HepG2 (cell line): ENCODE data around the gene TMEM184B. TPM values are rescaled to one million over a fixed set of nuclear protein-coding genes. Genes with fewer than 3 reads are reported as not detected.

Experiments
- AHDC1 ChIP-seq: sonication (generic); formaldehyde crosslinking; IDR thresholded peaks from 2 replicates; pipeline ENCODE4 v1.5.1; 2020; ENCODE audit warnings: mild to moderate bottlenecking, missing genetic modification reagents, borderline replicate concordance
- ASH2L ChIP-seq: fragments of 300-600, 200-600 bp; sonication (generic); IDR thresholded peaks from 2 replicates; pipeline ENCODE4 v1.7.0; 2017; ENCODE audit warnings: low read depth, mild to moderate bottlenecking, moderate library complexity, mixed read lengths, low read length; ENCODE audit not compliant: insufficient read length
- GFI1 ChIP-seq: sonication (generic); formaldehyde crosslinking; IDR thresholded peaks from 2 replicates; pipeline ENCODE4 v1.5.0; 2020; ENCODE audit warnings: missing genetic modification reagents, mild to moderate bottlenecking, borderline replicate concordance
- NFRKB ChIP-seq: fragments of 450-650 bp; IDR thresholded peaks from 2 replicates; pipeline ENCODE4 v1.6.1; 2017
- PITX1 ChIP-seq: sonication (generic); formaldehyde crosslinking; IDR thresholded peaks from 2 replicates; pipeline ENCODE4 v1.5.1; 2020; ENCODE audit warnings: mild to moderate bottlenecking, missing genetic modification reagents
- ZHX2 ChIP-seq, 2 experiments: sonication (generic) in 1 of 2; formaldehyde crosslinking in 1 of 2; IDR thresholded peaks; 2 replicates each; pipeline versions ENCODE4 v1.6.1 to v1.9.0; 2014 to 2022; ENCODE audit warnings: antibody characterized with exemption in 1 of 2, borderline replicate concordance in 1 of 2, inconsistent platforms in 1 of 2, low read depth in 1 of 2, missing genetic modification reagents in 1 of 2
- ZNF142 ChIP-seq: sonication (generic); formaldehyde crosslinking; IDR thresholded peaks from 2 replicates; pipeline ENCODE4 v1.4.0; 2020; ENCODE audit warnings: missing genetic modification reagents
- ZNF580 ChIP-seq: IDR thresholded peaks from 2 replicates; pipeline ENCODE4 v1.6.1; 2016; ENCODE audit warnings: low read depth, borderline replicate concordance
- polyA plus RNA-seq, 8 experiments: library from polyadenylated mRNA; depleted of rRNA in 3 of 8; stranded (reverse) in 7 of 8; unstranded in 1 of 8; fragments of >200 nt; fragmentation: Illumina TruSeq in 4 of 8; extraction: Trizol in 4 of 8; gene quantifications; 2 replicates each; pipeline versions ENCODE4 v1.2.1 to v1.2.3, GENCODE V29; 2011 to 2016; ENCODE audit warnings: low read depth in 4 of 8, missing spikeins in 1 of 8, mixed read lengths in 1 of 8; ENCODE audit not compliant: insufficient read depth in 1 of 8
- total RNA-seq, 5 experiments: library from RNA; depleted of rRNA; stranded (reverse); fragments of >200 nt; fragmentation: Illumina TruSeq; extraction: Trizol; gene quantifications; 2 replicates each; pipeline ENCODE4 v1.2.3, GENCODE V29; 2016; ENCODE audit warnings: low read depth in 1 of 5

Gene TMEM184B
- total and polyA plus RNA-seq, 2 of the 13 experiments (the other 11 are each of a cell fraction or from before 2014, with no cell fraction given) = 15.9 to 16.0 TPM

- TF ChIP-seq ZHX2 (IDR thresholded peaks at IDR 0.05; ENCODE audit: low read depth) (no peak), ZHX2 (CRISPR knock-in tag; IDR thresholded peaks at IDR 0.05; ENCODE audit: borderline replicate concordance) (no peak), NFRKB (no peak), GFI1 (CRISPR knock-in tag) (no peak), ZNF142 (CRISPR knock-in tag) (no peak), ASH2L (peak; percentile 45), ZNF580 (CRISPR knock-in tag) (no peak), AHDC1 (no peak), PITX1 (CRISPR knock-in tag) (no peak)
Observed at GRCh38 chr22:38272373-38273134, at the start of gene TMEM184B (continued).
